Muscle of leg (tissue), 11 donors: ENCODE results near the gene UGT3A1. TPM values are rescaled to one million over a fixed set of nuclear protein-coding genes. Genes with fewer than 3 reads are reported as not detected.
"Not testable (repeated sequence)": the region's sequence is repeated elsewhere in the genome, so short reads cannot be mapped to it uniquely, and the experiment has no call there.

ENCODE experiments used
- DNase-seq: peaks from one replicate; pipeline ENCODE4 v3.0.0; 2013
- H3K27ac ChIP-seq: one replicate; pipeline ENCODE4 v1.5.1; 2013; ENCODE audit warnings: mild to moderate bottlenecking, low read length, control low read depth
- H3K27me3 ChIP-seq: one replicate; pipeline ENCODE4 v1.6.1; 2013; ENCODE audit warnings: low read length; ENCODE audit not compliant: control insufficient read depth, insufficient read depth
- H3K36me3 ChIP-seq: one replicate; pipeline ENCODE4 v1.6.1; 2013; ENCODE audit warnings: low read length; ENCODE audit not compliant: control insufficient read depth, insufficient read depth
- H3K4me1 ChIP-seq: one replicate; pipeline ENCODE4 v1.6.1; 2013; ENCODE audit warnings: low read length; ENCODE audit not compliant: control insufficient read depth, insufficient read depth
- H3K4me3 ChIP-seq: one replicate; pipeline ENCODE4 v1.5.1; 2013; ENCODE audit warnings: low read length, control low read depth
- H3K9me3 ChIP-seq: replicated peaks from 2 replicates; pipeline ENCODE4 v1.6.1; 2013; ENCODE audit warnings: low read depth, low read length; ENCODE audit not compliant: control insufficient read depth
- WGBS: methylation state at CpG from one replicate; pipeline ENCODE4 v1.1.5; 2013; ENCODE audit warnings: missing lambda C conversion rate; ENCODE audit not compliant: insufficient coverage; 5-methylcytosine and 5-hydroxymethylcytosine counted together
- polyA plus RNA-seq, 8 donors: library from polyadenylated mRNA; unstranded; fragments of 120-200 nt; gene quantifications; one replicate each; pipeline versions ENCODE4 v1.2.1 to v1.2.3, GENCODE V29; 2013; ENCODE audit warnings: inconsistent platforms in 1 of 8, low replicate concordance in 1 of 8; ENCODE audit not compliant: insufficient read length in 8 of 8, insufficient read depth in 1 of 8
- total RNA-seq: library from RNA; stranded (reverse); fragments of 120-200 nt; gene quantifications from one replicate; pipeline ENCODE4 v1.2.4, GENCODE V29; 2013

The UGT3A1 gene
- total and polyA plus RNA-seq, 9 donors: 10.7 to 29.3 (median 20.2) TPM

DNA sequence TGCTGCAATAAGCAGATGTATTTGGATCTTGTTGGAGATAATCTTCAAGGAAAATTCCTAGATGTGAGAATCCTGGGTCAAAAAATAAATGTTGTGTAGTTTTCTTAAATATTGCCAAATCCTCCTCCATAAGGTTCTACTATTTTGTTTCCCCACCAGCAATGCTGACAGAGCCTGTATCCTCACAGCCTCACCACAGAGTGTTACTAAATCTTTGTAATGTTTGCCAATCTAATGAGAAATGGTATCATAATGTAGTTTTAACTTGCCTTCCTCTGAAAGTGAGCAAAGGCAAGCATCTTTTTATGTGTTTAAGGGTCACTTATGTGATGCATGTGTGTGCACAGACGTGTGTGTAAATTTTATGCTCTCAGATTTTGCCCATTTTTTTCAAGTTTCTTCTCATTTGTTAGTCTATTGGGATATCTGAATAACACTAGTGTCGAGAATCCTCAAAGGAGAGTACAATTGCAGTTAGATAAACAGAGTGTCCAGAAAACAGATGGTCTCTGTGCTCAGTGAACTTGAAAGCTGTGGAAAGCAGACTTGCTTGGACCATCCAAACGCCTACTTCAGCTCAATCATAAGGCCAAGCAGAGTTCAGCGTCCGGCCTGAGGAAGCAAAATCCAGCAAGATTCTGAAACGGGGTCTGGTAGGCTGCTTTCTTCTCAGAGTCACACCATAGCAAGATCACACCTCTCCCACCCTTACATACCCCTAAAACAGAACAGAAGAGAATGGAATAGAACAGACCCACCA lies 35.7 kb upstream of the UGT3A1 start:
- Histone ChIP-seq H3K27me3 (no peaks in the 10 kb centered on the region), H3K27ac (no peak overlapping the region), H3K4me3 (no peak overlapping the region), H3K9me3 (no peaks in the 10 kb centered on the region), H3K4me1 (no peaks in the 10 kb centered on the region), H3K36me3 (no peaks in the 10 kb centered on the region)
- DNase-seq: peak; percentile 17
- WGBS: 71% methylated on average over 1 of the region's 6 CpGs

DNA sequence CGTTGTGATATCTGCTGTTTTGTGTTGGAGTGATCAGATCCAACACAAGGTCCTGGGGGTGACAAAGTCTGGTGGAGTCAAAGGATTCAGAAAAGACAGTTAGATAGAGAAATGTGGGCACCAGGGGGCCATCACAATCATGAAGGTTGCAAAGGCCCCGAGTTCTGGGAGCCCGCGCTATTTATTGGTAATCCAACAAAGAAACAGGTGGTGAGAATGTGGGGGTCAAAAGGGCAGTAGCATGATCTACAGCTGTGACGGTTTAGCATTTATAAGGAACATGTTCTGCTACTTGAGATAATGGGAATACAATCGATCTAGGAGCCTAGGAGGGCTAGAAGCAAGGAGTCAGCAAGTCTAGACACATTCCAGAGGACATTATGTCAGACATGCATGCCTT lies 31.1 kb upstream of the UGT3A1 start:
- 43% methylated on average over 6 of the region's 6 CpGs for WGBS
- not testable (repeated sequence) for H3K36me3 ChIP-seq, H3K4me1 ChIP-seq, H3K27ac ChIP-seq, H3K4me3 ChIP-seq, DNase-seq, H3K27me3 ChIP-seq, H3K9me3 ChIP-seq

GRCh38 chr5:36019584-36019983 lies 28.4 kb upstream of the UGT3A1 start:
- WGBS: 82% methylated on average over 3 of the region's 5 CpGs
- H3K9me3 ChIP-seq: peaks cover 11% of the 10 kb centered on the region
- H3K27ac ChIP-seq, H3K4me1 ChIP-seq, H3K36me3 ChIP-seq, DNase-seq, H3K4me3 ChIP-seq, H3K27me3 ChIP-seq: not testable (repeated sequence)

DNA sequence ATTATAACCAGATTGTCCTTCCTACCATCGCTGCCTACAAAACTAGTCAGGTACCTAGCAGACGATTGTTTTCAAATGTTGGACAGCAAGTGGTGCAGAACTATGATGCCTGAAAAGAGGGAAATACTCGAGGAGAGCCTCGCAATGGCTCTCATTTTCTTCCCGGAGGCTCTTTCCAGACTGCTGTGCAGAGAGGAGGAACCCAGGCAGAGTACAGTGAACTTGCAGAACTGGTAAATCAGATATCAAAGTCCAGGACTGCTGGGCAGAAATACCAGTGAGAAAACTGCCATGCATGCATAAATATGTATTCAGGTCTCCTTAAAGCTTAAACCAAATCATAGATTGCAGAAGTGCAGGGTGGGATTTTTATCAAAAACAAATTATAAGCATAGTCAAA lies 26.4 kb upstream of the UGT3A1 start:
- Histone ChIP-seq H3K27ac (no peak overlapping the region), H3K4me1 (peaks cover 2% of the 10 kb centered on the region), H3K9me3 (peaks cover 21% of the 10 kb centered on the region), H3K4me3 (no peak overlapping the region), H3K27me3 (no peaks in the 10 kb centered on the region), H3K36me3 (no peaks in the 10 kb centered on the region)
- 83% methylated on average over 3 of the region's 5 CpGs for WGBS
- DNase-seq: no peak

DNA sequence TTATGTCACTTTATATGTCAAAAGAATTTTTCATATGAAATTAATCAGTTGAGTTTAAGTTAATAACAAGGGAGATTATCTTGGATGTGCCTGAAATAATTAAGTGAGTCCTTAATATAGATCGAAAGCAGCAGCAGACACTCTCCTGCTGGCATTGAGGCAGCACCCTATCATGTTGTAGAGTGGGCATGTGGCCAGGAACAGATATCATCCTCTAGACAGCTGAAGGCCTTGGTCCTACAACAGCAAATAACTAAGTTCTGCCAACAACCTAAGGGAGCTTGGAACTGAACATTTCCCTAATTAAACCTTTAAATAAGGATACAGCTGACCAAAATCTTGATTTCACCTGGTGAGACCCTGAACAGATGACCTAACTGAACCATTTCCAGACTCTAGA lies 25.8 kb upstream of the UGT3A1 start:
- Histone ChIP-seq H3K4me1 (peaks cover 2% of the 10 kb centered on the region), H3K4me3 (no peak overlapping the region), H3K36me3 (no peaks in the 10 kb centered on the region), H3K27ac (no peak overlapping the region), H3K27me3 (no peaks in the 10 kb centered on the region), H3K9me3 (peaks cover 21% of the 10 kb centered on the region)
- WGBS: no CpG with 5 or more reads among the region's 1 CpG
- DNase-seq: peak; percentile 68

GRCh38 chr5:36013182-36013581 lies 22.0 kb upstream of the UGT3A1 start:
- Histone ChIP-seq H3K36me3 (no peaks in the 10 kb centered on the region), H3K4me3 (no peak overlapping the region), H3K27ac (no peak overlapping the region), H3K9me3 (peaks cover 27% of the 10 kb centered on the region), H3K4me1 (peaks cover 2% of the 10 kb centered on the region), H3K27me3 (no peaks in the 10 kb centered on the region)
- DNase-seq: no peak
- 86% methylated on average over 2 of the region's 2 CpGs for WGBS

DNA sequence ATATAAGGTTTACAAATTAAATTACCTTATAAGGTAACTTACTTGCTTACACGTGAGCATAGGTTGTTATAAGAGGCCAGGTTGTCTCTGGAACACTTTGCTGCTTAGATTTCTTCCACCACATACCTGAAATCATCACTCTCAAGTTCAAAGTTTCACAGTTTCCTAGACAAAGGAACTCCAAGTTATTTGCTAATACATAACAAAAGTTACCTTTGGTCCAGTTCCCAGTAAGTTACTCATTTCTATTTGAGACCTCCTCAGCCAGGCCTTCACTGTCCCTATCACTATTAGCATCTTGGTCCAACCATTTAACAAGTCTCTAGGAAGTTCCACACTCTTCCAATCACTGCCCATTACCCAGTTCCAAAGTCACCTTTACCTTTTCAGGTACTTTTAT lies 18.5 kb upstream of the UGT3A1 start:
- no CpG with 5 or more reads among the region's 1 CpG for WGBS
- H3K27me3 ChIP-seq: no peaks in the 10 kb centered on the region
- no peaks in the 10 kb centered on the region for H3K36me3 ChIP-seq
- no peak overlapping the region for H3K27ac ChIP-seq
- no peaks in the 10 kb centered on the region for H3K4me1 ChIP-seq
- no peak overlapping the region for H3K4me3 ChIP-seq
- H3K9me3 ChIP-seq: peaks cover 16% of the 10 kb centered on the region
- DNase-seq: no peak

- no peak overlapping the region for H3K4me3 ChIP-seq
- no peak for DNase-seq
- no peaks in the 10 kb centered on the region for H3K4me1 ChIP-seq
- H3K27ac ChIP-seq: no peak overlapping the region
- H3K9me3 ChIP-seq: peaks cover 6% of the 10 kb centered on the region
- no peaks in the 10 kb centered on the region for H3K27me3 ChIP-seq
- H3K36me3 ChIP-seq: no peaks in the 10 kb centered on the region
Observed at GRCh38 chr5:36007366-36007765, 16.2 kb upstream of the UGT3A1 start.

- H3K4me3 ChIP-seq: no peak overlapping the region
- H3K27ac ChIP-seq: no peak overlapping the region
- no peak for DNase-seq
- H3K9me3 ChIP-seq: peaks cover 6% of the 10 kb centered on the region
- H3K36me3 ChIP-seq: no peaks in the 10 kb centered on the region
- WGBS: no CpG with 5 or more reads among the region's 1 CpG
- no peaks in the 10 kb centered on the region for H3K27me3 ChIP-seq
- no peaks in the 10 kb centered on the region for H3K4me1 ChIP-seq
Observed at GRCh38 chr5:36006163-36006562, 15.0 kb upstream of the UGT3A1 start.

DNA sequence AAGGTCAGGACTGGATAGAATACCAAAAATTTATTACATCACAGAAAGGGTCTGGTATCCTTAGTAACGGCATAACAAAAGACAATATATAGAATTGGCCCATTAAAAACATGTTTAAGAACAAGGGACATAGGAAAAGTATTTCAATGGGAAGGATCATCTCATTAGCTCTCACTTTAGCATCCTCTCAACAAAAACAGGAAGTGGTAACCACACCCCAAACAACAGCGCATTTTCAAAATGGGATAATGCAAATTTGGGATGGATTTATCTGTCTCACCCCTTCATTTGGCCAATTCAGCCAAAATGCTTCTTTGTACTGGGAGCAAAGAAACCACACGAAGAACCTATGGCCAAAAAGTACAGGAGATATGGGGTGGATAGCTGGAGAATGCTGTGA lies 9.8 kb upstream of the UGT3A1 start:
- 38% methylated on average over 1 of the region's 3 CpGs for WGBS
- Histone ChIP-seq H3K9me3 (no peaks in the 10 kb centered on the region), H3K4me3 (no peak overlapping the region), H3K4me1 (no peaks in the 10 kb centered on the region), H3K27me3 (no peaks in the 10 kb centered on the region), H3K36me3 (no peaks in the 10 kb centered on the region), H3K27ac (no peak overlapping the region)
- DNase-seq: no peak

- H3K27ac ChIP-seq: no peak overlapping the region
- H3K9me3 ChIP-seq: no peaks in the 10 kb centered on the region
- no peak for DNase-seq
- H3K36me3 ChIP-seq: no peaks in the 10 kb centered on the region
- WGBS: no CpG with 5 or more reads among the region's 1 CpG
- H3K27me3 ChIP-seq: no peaks in the 10 kb centered on the region
- no peaks in the 10 kb centered on the region for H3K4me1 ChIP-seq
- no peak overlapping the region for H3K4me3 ChIP-seq
Observed at GRCh38 chr5:35999547-35999946, 8.4 kb upstream of the UGT3A1 start.
